ENCODE data around the gene GAK.

DNA sequence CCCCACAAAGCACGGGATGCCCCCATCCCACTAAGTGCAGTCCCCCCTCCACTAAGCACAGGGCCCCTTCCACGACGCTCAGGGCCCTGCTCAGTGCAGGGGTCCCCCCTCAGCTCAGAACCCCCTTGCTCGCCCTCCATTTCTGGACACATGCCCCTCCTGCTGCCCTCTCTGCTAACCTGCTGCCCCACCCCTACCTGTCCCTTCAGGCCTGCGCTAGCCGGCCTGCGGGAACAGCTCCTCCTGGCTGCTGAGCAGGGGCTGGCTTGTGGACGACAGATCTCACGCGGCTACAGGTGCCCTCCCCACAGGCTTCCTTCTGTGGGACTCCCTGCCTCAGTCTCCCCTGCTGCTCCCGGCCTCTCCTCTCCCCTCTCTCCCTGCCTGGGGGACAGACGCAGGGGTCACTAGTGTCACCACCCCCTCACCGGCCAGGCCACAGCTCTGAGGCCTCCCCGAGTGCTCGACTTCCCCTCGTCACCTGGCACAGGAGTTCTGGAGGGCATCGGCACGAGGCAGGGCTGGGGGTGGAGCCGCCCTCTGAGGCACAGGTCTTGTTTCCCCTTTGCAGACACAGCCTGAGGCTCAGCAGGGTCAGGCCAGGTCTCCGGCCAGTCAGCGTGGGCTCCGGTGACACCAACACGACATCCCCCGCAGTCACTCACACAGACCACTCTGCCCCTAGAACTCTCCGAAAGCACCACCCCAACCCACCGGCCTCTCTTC is 21.6 kb downstream of the GAK start:
- TF ChIP-seq, protein P1, sequence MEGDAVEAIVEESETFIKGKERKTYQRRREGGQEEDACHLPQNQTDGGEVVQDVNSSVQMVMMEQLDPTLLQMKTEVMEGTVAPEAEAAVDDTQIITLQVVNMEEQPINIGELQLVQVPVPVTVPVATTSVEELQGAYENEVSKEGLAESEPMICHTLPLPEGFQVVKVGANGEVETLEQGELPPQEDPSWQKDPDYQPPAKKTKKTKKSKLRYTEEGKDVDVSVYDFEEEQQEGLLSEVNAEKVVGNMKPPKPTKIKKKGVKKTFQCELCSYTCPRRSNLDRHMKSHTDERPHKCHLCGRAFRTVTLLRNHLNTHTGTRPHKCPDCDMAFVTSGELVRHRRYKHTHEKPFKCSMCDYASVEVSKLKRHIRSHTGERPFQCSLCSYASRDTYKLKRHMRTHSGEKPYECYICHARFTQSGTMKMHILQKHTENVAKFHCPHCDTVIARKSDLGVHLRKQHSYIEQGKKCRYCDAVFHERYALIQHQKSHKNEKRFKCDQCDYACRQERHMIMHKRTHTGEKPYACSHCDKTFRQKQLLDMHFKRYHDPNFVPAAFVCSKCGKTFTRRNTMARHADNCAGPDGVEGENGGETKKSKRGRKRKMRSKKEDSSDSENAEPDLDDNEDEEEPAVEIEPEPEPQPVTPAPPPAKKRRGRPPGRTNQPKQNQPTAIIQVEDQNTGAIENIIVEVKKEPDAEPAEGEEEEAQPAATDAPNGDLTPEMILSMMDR (conservative IDR thresholded peaks at IDR 0.05; ENCODE audit: low read depth, low read length), result no peak
- TF ChIP-seq EZH2 (IDR thresholded peaks at IDR 0.05; ENCODE audit: low read length, unreplicated experiment), result no peak
